Measurements from ENCODE around the gene DNAJC15.

Gene DNAJC15

DNA sequence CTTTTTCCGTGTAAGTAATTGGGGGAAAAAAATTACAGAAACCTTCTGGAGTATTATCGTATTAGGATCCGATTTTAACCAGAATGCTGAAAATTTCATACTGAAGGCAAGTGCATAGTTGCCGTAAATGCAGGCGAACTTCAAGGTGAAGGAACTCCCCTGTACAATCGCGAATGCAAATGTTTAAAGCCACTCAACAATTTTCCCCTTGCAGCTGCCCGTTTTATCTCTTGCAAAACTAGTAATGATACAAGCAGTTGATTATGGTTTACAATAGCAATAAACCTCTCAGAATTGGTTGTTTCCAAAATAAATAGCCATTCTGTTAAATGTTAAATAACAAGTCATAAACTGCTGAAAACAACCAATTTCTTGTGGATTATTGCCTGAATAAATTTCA lies 105.7 kb downstream of the DNAJC15 start:
- no peak for DNase-seq

DNA sequence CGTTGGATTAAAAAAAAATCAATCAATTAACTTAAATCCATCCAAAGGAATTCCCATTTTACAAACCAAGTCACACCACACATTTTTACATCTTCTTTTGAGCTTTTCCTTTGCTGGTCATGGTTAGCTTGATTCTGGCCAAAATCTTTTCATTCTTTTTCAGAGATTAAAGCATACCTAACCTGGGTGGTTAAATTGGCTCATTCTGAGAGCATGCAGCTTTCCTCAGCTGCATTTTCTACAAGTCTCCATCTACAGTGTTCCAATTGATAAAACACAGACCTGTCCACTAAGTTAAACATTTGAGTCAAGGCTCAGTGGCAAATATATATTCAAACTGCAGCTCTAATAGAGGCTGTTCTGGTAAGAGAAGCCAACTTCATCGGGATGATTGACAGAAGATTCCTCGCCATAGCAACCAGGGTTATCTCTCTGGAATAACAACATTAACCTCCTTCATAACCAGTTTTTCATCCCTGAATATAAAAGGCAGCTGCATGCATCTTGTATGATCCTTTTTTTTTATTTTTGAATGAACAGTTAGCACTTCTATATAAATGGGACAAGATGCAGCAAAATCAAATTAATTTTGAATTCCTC lies 106.2 kb downstream of the DNAJC15 start:
- DNase-seq, result no peak

DNA sequence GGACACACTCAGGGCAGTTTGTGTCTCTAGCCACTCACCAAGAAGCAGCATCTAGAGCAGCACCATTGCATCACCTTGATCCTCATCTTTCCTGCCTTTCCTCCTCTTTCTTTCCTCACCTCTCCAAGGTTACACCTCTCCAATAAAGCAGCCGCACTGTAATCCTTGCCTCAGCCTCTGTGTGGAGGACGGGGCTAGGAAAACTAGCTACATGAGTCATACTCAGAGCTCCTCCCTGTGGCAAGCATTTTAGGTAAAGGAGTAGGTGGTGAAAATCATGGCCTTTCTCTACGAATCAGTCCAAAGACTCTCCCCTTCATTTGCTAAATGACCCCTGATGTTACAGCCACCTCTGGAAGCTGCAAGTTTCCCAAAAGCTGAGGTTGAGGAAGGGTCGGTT lies 108.9 kb downstream of the DNAJC15 start:
- DNase-seq, result no peak

DNA sequence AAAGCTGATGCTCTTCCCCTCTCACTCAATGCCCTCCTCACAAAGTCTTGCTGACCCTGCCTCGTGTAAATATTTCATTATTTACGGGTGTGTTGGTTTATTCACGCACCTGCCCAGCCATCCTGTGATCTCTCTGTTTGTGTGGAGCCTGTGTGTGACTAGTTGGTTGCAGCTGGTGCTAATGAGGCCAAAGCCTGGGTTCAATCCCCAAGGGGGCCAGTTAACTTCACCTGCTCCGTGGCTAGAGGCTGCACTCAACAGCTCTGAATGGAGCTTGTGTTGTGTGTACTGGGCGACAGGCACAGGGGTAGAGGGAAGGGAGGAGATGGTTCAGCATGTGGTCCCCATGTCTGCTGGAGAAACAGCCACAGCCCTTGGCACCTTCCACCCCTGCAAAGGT lies 109.5 kb downstream of the DNAJC15 start:
- no peak for DNase-seq

DNA sequence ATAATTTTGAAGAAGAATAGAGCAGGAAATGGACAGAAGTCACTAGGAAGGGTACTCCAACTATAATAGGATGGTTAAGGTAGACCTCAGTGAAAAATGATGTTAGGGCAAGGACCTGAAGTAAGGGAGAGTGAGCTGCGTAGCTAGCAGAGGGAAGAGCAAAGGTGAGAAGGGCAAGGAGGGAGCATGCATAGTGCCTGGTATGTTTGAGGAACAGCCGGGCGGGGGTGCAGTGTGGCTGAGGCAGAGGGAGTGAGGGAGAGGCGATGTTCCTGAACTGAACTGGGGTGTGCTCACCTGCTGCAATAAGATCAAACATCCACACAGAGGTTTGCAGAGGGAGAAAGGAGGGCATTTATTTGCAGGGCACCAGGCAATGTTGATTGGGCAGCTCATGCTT lies 110.4 kb downstream of the DNAJC15 start:
- no peak for DNase-seq

DNA sequence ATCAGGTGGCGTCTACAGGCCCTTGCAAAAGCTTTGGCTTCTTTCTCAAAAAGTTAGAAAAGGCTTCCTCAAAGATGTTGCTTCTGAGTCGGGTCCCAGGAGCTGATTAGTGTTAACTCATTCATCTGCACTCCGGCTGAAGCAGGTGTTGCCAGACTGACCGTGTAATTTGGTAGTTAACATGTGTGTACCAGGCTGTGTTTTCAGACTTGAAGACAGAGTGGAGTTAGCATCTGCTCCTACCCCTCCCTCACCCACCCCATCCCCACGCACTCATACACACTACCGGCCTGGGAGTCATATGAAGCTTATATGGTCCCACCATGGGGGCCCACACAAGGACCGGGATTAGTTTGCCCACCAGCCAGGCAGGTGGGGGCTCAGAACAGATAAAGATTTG lies 111.5 kb downstream of the DNAJC15 start:
- DNase-seq, result no peak

DNA sequence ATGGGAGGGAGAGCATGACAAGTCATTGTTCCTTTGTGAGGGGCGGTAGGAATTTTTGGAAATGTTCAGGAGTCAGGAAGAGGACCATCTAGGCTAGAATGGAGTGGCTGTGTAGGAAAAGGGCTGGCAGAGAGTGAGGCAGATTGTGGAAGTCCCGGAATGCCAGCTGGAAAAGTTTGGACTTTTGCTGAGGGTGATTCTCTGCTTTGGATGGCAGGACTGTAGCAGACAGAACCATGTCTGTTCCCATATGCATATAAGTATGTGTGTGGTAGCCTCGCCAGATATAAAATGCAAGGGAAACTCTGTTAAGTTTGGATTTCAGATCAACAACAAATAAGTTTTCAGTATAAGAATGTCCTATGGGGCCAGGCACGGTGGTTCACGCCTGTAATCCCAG lies 112.1 kb downstream of the DNAJC15 start:
- no peak for DNase-seq

DNA sequence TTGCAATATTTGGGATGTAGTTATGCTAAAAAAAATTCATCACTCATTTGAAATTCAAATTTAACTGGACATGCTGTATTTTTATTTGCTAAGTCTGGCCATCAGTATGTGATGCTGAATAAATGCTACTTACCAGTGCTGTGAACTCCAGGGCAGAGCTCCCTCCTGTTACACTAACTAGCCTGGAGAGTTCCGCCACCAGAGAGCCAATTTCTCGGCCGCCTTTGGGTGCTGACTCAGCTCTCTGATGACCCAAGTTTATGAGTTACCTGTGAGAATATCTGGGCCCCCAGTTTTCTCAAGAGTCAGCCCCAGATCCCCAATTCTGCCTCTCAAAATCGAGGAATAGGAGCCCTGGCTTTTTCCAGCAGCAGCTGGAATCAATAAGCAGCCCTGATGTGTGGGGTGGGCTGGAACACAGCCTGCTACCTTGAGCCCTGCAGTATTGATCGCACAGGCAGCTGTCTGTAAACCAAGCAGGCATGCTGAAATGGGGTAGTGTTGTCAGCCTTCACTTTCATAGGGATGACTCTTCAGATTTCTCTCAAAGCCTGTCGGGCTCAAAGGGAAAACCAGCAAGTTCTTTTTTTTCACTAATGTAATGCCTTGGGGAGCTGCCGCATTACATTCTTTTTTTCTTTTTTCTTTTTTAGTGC lies 113.7 kb downstream of the DNAJC15 start:
- peak; percentile 66 for DNase-seq

DNA sequence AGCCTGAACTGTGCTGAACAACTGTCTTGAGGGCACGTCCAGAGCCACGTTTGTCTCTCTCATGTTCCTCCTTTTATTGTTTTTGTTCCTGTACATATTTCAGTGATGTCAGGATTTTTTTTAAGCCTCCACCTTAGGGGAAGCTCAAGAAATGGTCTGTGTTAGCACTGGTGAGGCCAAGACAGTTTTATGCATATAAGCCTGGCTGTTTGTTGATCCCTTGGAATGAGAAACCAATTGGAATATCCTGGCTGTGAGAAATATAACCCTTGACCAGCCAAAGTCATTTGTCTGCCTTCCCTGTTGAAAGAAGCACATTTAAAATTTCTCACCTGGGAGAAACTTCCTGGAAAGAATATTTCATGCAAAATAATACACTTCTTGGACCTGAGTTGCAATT lies 115.8 kb downstream of the DNAJC15 start:
- DNase-seq, result peak; percentile 36

DNA sequence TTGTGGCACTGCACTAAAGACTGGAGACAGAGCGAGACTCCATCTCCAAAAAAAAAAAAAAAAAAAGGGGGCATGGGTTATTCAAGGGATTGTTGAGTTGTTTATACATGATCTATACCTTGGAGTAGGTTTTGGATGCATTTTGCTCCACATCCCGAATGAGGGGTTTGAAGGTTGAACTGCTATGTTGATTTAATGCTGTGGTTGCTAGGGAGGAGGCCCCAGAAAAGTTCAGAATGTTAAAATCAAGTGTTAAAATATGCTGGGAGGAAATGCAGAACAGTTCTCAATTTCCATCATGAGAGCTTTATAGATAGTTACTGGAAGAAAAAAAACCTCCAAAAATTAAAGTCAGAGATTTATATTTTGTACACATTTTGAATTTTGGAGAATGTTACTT lies 116.5 kb downstream of the DNAJC15 start:
- DNase-seq, result no peak

DNA sequence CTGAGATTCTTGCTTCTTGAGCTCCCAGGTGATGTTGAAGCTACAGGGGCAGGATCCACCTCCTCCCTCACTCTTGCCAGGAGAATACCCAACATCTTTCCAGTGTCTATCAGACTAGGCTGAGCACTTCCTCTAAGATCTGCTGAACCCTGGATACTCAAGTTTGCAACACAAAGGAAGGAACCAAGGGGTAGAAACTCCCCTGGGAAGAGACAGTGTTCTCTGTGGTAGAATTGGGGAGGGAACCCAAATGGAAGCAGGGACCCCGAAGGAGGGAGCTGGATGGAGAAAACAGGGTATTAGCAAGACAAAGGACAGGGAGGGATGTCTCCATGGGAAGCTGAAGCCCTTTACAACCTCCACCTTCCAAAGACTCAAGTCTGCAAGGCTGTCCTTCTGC lies 117.6 kb downstream of the DNAJC15 start:
- no peak for DNase-seq

DNA sequence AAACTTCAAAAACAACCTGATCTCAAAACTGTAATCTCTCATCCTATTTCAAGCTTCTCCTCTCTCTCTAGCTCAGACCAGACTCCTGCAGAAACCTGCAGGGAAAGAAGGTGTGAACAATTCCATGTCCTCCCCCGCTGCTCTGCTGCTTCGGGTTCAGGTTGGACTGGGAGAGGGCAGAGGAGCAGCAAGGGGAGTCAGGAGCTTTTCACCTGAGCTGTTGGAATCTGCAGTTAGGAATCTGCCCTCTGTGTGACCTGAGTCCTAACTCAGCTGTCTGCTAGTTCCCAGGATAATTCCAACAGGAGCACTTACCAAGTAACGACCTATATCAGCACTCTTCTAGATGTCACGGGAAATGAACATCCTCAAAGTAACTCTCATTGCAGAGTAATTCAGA lies 118.3 kb downstream of the DNAJC15 start:
- DNase-seq, result no peak

DNA sequence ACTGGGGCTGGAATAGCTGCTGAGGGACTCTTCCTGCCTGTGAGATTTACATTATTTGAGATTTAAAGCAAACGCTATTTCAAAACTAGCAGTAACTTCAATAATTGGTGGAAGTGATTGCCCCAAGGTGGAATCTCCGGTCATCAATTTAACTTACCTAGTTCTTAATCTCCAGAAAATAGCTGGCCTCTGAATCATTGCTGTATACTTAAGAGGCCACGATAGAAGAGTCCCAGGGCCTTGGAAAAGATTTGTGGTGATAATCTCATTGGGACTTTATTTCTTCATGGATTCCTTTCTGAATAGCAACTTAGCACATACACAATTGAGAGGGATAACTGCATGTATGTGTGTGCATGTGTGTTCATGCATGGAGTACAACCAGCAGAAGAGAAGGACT lies 120.2 kb downstream of the DNAJC15 start:
- DNase-seq, result no peak

DNA sequence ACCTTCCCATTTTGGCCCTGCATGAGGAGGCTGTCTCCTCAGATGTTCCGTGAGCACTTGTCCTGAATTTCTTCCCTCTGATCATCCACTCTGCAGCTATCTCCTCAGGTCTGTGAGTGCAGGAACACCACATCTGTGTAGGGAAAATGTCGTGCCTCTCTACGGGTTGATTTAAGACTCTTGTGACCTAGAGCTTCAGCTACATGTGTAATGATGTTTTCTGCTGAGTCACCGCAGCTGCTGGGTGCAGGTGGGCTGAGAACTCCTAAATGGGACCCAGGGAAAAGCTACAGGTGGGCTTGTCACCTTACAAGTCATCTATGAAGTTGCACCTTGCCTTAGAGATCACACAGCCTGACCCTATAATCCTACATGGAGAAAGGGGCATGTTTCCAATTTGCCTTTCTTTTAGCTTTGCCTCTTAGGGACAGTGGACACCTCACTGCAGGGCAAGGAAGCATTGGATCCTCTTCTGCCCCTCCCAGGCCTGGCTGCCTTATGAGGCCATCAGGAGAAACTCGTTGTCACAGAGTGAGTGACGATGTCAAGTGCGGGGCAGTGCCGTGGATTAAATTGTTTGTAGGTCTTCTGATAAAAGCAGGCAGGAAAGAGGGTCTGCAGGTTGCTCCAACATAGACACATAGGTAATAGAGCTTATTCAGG lies 122.3 kb downstream of the DNAJC15 start:
- no peak for DNase-seq

DNA sequence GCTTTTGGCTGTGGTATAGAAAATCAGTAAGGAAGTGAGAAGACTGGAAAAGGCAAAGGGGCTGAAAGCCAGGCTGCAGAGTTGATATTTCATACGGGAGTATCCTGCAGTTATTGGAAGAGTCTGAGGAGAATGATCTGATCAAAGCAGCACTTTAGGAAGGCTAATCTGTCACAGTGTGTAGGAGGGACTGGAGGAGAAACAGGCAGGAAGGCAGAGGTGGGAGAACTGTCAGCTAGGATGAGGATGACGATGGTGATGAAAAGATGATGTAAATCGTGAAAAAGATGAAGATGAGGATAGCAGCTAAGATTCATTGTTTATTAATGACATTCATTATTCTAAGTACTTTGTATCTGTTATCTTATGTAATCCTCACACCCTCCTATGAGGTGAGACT lies 123.0 kb downstream of the DNAJC15 start:
- no peak for DNase-seq

DNA sequence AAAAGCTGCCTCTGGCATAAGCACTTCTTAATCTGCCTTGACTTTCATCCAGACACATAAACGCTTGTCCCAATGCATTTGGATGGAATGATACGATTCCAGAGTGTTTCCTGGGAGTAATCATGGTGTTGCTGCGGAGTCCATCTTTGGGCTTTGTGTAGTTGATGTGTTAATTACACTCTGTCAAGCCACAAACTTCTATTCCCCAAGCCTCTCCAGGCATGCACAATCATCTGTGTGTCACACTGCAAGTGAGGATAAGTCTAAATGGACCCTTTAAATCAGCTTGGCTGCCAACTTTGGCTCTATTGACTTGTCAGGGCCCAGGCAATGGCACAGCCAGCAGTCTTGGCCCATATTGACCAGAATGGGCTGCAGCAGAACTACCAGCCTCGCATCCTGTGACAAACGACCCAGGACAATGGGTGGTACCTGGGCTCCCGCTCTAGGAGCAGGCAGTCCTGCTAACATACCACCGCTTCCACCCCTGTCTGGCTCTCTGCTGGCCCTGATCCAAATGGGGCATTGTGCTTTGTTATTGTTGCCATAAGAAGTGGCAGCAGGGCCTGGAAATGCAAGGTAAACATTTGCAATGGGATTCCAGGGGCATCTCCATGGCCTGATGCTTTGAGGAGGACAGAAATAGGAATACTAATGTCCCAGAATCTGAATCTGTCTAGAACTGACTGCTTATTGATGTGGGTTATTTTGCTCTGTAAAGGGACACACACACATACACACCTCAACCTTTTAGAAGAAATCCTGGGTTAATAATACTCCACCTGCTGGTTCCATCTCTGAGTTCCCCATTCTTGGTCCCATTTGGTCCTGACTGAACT lies 127.2 kb downstream of the DNAJC15 start:
- no peak for DNase-seq

DNA sequence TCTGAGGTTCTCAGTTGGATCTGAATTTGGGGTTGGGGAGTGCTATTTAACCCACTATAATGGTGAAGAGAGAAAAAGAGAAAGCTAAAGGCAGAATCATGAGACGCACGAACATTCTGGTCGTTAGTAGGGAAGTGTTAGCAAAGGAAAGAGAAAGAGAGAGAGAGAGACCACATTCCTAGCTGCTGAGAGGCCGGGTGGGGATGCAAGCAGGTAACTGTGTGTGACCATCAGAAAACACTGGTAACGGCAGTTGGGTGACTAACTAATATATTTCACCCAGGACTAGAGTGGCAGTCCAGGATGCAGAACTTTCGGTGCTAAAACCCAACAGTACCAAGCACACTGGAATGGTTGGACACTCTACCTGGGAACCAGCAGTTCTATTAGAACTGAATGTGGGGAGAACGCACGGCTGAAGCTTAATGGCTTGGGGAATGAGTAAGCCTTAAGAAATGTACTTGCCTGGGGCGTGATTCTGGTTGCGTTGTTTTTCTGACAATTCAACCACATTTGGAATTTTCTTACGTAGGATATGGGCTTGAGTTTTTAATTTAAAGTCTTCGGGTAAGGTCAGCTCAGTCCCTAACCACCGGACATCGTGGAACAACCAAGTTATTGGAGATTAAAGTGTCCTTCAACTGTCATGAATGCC lies 130.2 kb downstream of the DNAJC15 start:
- no peak for DNase-seq

DNA sequence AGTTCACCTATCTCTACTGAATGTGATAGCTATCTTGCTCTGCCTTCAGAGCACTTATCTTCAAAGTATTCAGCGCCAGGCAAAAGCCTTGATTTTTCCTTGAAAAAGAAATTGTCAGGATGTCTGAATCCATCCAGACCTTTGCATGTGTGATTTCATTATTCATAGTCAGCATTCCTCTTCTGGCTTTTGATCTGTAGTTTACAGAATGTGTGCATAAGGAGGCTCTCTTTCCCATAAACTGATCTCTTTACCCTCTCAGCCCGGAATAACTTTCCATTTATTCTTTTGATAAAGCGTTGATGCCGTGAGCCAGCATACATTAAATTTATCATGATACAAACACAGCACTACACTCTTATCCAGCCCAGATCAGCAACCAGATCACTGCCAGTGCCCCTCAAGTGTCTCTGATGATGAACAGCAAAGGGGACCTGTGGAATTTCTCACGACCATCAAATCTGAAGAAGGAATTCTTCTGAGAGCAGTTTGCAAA lies 130.8 kb downstream of the DNAJC15 start:
- DNase-seq, result no peak

DNA sequence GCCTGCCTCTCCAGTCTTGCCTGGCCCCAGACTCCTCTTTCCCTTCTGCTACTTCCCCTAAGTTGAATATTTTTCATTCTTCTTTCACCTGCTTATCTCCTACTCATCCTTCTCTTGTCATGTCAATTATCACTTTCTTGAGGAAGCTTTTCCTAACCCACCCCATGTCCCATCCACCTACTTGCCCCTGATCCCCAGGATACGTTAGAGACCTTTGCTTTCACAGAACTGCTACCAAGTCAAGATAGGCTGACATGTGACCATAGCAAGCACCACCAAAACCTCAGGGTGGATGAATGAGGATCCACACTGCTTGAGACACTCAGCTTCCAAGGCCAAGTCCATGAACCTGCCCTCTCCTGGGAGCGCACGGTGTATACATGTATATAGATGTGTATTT lies 131.5 kb downstream of the DNAJC15 start:
- no peak for DNase-seq

DNA sequence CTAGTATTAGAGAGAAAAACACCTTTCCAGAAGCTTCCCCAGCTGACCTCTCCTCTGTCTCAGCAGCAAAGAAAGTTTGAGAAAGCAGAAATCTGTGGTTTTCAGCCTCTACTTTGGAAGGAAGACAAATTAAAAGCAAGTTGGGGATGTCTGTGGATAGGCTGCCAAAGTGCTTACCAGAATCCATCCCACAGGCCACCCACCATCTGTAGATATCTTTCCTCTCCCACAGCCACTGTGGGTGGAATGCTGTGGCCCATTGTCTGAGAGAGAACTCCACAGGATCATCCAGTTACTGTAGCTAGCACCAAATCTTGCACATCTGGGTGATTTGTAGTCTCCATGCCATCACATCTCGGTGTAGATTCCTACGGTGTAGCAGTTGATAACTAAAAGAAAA lies 133.5 kb downstream of the DNAJC15 start:
- DNase-seq, result no peak

DNA sequence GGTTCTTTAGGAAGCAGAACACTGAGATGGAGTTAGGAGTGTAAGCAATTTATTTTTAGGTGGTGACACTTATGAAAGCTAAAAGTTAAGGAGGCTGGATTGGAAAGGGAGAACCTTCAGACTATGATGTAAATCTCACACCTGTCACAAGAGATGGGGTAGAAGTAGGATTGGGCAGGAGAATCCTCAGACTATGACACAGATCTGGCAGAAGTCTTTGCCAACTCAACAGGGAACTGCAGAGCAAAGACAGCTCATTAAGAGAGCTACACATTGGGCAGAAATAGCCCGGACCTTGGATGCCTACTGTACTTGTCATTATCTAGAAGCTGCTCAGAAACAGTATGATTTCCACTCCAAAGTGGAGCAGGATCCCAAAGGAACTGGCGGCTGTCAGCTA lies 134.4 kb downstream of the DNAJC15 start:
- no peak for DNase-seq

DNA sequence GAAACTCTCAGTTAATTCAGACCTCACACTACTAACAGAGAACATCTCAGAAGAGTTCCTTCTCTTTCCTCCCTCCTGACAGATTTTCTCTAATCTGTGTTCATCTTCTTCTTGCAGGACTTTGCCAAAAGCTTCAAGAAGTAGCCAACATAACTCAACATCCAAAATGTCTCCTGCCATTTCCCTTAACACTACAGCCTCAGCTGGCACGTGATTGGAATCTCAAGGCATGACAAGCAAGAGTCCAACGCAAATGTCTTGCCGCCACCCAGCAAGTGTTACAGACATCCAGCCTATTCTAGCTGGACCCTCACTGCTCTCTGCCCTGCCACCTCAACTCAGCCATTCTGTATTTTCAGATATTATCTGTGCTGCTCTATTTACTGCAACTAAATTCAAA lies 135.1 kb downstream of the DNAJC15 start:
- no peak for DNase-seq

DNA sequence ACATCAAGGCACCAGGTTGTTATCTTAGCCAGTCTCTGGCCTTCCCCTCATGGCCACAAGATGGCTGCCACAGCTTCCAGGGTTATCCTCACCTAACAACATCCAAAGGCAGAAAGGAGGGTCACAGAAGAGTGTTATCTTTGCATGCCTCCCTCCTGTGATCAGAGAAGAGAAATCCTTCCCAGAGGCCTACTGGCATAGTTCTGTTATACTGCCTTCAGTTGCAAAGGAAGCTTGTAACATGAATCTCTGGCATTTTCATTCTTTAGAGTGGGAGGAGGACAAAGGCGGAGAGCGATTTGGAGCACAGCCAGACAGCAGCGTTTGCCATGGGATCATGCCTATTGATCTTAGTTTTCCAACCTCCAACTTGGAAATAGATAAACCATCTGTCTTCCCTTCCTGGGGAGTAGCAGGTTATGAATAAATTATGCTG lies 135.7 kb downstream of the DNAJC15 start:
- DNase-seq, result peak; percentile 48

Measured in femur (tissue), 1 donor.